Measurements from ENCODE around the gene NDUFV1.
A peak's percentile ranks its signal among the peaks of the same experiment; 100 is the strongest.

The NDUFV1 gene

DNA sequence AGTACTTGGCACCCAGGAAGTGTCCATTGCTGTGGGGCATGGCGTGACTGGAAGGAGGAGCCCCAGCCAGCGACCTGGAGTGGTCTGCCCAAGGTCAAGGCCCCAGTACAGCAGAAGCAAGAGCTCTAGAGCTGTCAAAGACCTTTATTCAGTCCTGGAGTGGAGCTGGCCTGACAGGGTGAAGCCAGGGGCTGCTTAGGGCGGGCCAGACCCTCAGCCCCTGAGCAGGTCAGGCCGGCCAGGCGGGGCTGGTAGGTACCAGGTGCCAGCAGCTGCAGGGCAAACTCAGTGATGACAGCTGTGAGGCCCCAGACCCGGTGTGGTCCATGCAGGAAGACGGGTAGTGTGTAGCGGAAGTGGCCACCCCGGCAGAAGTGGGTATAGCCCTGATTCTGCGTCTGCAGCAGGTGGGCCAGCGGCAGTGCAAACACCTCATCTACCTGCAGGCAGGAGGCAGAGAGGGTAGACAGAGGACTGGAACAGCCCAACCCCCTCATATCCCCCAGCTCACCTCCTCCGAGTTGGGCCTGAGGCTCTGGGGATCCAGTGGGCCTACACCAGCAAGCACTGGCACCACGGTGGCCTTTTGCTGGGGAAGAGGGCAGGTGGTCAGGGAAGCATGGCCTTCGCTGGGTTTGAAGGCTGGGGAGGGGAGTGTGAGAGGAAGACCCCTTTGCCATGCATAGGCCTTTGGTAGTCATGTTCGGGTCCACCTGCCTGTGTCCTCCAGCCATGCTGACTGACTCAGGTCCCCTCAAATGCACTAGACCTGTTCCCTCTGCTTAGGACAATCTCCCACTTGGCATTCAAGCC, 21.3 kb downstream of the NDUFV1 start:
- H3K4me3 ChIP-seq (ENCODE audit: low read depth, low read length), result no peak overlapping the region
- DNase-seq (ENCODE audit: low read depth), result no peak
- TF ChIP-seq, protein P1, sequence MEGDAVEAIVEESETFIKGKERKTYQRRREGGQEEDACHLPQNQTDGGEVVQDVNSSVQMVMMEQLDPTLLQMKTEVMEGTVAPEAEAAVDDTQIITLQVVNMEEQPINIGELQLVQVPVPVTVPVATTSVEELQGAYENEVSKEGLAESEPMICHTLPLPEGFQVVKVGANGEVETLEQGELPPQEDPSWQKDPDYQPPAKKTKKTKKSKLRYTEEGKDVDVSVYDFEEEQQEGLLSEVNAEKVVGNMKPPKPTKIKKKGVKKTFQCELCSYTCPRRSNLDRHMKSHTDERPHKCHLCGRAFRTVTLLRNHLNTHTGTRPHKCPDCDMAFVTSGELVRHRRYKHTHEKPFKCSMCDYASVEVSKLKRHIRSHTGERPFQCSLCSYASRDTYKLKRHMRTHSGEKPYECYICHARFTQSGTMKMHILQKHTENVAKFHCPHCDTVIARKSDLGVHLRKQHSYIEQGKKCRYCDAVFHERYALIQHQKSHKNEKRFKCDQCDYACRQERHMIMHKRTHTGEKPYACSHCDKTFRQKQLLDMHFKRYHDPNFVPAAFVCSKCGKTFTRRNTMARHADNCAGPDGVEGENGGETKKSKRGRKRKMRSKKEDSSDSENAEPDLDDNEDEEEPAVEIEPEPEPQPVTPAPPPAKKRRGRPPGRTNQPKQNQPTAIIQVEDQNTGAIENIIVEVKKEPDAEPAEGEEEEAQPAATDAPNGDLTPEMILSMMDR (conservative IDR thresholded peaks at IDR 0.05; ENCODE audit: low read depth, low read length), result no peak

DNA sequence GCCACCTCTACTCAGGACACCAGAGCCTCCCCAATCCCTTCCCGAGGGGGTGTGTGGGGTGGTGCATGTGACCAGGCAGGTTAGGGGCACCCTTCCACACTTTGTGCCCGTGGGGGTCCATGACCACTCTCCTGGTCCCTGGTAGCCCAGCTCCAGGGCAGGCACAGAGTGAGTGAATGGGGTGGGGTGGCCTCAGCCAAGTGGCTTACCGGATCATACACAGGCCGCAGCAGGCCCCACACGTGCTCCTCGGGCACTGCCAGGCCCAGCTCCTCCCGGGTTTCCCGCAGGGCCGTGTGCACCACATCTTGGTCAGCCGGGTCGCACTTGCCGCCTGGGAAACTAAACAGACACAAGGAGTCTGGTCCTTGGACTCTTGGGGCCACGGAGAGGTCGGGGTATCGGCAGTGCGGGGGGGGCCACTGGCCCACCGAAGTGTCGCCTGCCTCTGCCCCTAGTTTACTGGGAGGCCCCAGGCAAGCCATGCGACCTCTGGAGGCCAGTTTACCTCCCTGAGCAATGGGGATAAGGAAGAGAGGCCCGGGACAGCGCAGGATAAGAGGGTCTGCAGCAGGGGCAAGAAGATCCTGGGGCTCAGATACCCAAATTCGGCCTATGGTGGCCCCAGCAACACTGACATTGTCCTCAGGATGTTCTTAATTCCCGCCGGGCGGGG, 22.1 kb downstream of the NDUFV1 start:
- no peak for DNase-seq (ENCODE audit: low read depth)
- H3K4me3 ChIP-seq (ENCODE audit: low read depth, low read length), result no peak overlapping the region
- TF ChIP-seq, protein P1 (conservative IDR thresholded peaks at IDR 0.05; ENCODE audit: low read depth, low read length), result no peak

DNA sequence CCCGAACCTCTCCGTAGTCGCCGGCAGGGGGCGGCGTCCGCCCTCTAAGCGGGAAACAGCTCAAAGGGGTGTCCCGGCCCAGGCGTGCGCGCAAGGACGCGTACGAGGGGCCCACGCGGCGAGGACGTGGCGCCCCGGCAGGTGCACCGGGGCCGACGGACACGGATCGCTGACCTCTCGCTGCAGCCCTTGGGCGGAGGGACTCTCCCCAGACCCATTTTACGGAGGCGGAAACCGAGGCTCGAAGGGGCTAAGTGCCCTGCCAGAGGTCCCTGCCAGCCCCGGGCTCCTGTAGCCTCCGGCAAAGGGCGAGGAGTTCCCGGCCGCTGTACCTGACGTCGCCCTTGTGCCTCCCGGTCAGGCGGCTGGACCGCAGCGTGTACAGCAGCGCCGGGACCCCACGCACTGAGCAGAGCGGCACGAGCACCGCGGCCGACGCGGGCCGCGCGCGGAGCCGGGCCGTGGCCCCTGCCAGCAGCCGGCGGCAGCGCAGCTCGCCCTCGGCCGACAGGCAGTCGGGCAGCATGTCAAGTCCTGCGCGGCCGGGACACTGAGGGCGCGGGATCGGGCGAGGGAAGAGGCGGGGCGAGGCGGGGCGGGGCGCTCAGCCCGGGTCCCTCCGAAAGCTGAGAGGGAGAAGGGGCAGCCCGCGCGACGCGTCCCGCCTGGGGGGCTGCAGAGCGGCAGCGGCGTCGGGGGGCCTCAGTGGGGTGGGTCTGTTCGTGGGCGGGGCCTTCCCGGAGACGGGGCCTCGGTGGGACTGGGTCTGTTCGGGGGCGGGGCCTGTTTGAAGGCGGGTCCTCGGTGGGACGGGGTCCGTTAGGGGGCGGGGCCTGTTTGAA, 22.9 kb downstream of the NDUFV1 start, which contains the start of gene NUDT8:
Gene NUDT8 (minus strand): TSS at position 552 of the 842 bp plus-strand sequence. CDS start 26 bp downstream, at position 526.
- peak; percentile 81 for DNase-seq (ENCODE audit: low read depth)
- H3K4me3 ChIP-seq (ENCODE audit: low read depth, low read length), result peak within 1 kb of the TSS; percentile 71
- TF ChIP-seq, protein P1 (conservative IDR thresholded peaks at IDR 0.05; ENCODE audit: low read depth, low read length), result peak; percentile 79

DNA sequence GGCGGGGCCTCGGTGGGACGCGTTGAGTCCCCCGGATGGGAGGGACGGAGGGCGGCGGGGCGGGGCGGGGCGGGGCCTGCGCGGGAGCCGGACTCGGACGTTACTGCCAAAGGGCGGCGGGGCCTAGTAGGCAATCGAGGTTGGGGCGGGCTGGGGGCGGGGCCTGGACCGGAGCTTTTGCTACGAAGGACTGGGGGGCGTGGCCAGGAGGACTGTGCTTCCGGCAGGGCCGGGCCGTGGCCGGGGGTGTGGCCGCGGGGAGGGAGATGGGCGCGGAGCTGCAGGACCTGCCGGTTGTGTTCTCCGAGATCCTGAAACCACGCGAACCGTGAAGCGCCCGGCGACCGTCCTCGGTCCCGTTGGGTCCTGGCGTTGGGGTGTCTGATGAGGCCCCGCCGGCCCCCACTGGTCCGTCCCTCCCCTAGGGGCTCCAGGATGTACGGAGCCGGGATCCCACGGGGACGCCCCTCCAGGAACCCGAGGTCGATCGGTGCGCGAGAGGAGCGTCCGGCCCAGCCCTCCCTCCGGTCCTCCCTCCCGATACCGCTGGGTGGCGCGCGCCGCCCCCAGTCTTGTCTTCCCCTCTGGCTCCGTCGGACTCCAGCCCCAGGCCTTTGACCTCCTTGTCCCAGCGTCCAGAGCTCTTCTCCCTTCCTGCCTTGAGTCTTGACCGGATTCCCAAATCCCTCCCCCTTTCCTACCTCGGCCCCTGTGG, 23.6 kb downstream of the NDUFV1 start:
- TF ChIP-seq, protein P1 (conservative IDR thresholded peaks at IDR 0.05; ENCODE audit: low read depth, low read length), result peak; percentile 70
- peak overlapping the region; percentile 71 for H3K4me3 ChIP-seq (ENCODE audit: low read depth, low read length)
- peak; percentile 98 for DNase-seq (ENCODE audit: low read depth)

DNA sequence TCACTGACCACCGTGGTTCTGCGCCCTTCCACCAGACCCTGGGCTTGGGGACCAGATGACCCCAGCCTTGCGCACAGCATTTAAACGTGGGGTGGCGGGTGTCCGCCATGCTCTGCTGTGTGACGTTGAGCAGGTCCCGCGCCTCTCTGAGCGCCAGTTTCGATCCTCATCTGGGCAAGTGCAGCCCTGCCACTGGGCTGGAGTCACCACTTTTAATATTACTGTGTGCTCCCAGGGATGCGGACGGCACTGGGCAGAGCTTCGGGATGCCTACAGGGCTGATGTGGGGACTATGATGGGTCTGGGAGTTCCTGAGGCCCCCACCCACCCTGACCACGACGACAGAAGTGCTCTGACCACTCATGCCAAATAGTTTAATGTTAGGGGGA, 24.2 kb downstream of the NDUFV1 start:
- TF ChIP-seq, protein P1 (conservative IDR thresholded peaks at IDR 0.05; ENCODE audit: low read depth, low read length), result no peak
- no peak for DNase-seq (ENCODE audit: low read depth)
- peak overlapping the region; percentile 71 for H3K4me3 ChIP-seq (ENCODE audit: low read depth, low read length)

DNA sequence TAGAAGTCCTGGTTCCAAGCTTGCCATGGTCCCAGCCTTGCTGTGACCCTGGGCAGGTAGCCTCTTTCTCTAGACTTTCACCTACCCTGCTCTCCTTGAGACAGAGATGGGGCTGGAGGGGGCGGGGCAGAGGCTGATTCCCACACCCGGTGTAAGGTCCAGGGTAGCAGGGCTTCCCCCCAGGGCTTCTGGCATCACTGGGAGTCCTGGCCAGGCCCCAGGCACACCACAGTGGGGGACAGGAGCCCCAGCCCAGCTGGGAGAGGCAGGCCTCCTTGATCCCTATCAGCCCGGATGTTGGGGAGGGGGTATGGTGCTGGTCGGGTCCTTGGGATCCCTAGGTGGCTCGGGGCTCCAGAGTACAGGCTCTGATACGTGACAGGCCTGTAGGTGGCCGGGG, 24.7 kb downstream of the NDUFV1 start:
- DNase-seq (ENCODE audit: low read depth), result no peak
- H3K4me3 ChIP-seq (ENCODE audit: low read depth, low read length), result no peak overlapping the region
- TF ChIP-seq, protein P1 (conservative IDR thresholded peaks at IDR 0.05; ENCODE audit: low read depth, low read length), result no peak
